Measurements from ENCODE around the gene NAT8L. TPM values are rescaled to one million over a fixed set of nuclear protein-coding genes. Genes with fewer than 3 reads are reported as not detected.

The NAT8L gene
- total and polyA plus RNA-seq, 2 donors (not counting 1 experiment from before 2014, with no cell fraction given): 0.03 to 0.25 TPM

GRCh38 chr4:2103127-2103842 is 44.2 kb downstream of the NAT8L start:
- no peak for DNase-seq
- CTCF ChIA-PET: no interaction called here
- H3K9me3 ChIP-seq (ENCODE audit: control extremely low read depth in 1 of 3, control insufficient read depth in 2 of 3, insufficient read depth in 1 of 3, low read length in 2 of 3): peaks cover 1 to 31% (median 26%) of the 10 kb centered on the region in 3 donors

More at GRCh38 chr4:2103127-2103842, 44.2 kb downstream of the NAT8L start:
- WGBS (ENCODE audit: insufficient coverage): 100% methylated on average over 1 of the region's 5 CpGs
- ATAC-seq (ENCODE audit: low read depth): no peak
- Mint-ChIP-seq H3K27ac (no peak overlapping the region), H3K27me3 (peaks cover 25% of the 10 kb centered on the region), H3K4me1 (peaks cover 7% of the 10 kb centered on the region), H3K4me3 (no peak overlapping the region), H3K9me3 (ENCODE audit: insufficient read depth) (peaks cover 11% of the 10 kb centered on the region)
- no peaks in the 10 kb centered on the region for H4K20me1 ChIP-seq (ENCODE audit: control insufficient read depth, insufficient read depth, low read length, poor library complexity, severe bottlenecking)
- H3K27ac ChIP-seq (ENCODE audit: low read length in 2 of 2): no peak overlapping the region
- H3K4me2 ChIP-seq (replicated peaks; ENCODE audit: low read depth, low read length, poor library complexity, severe bottlenecking): no peak overlapping the region
- H3K4me3 ChIP-seq (ENCODE audit: control extremely low read depth in 1 of 5, extremely low read depth in 1 of 5, insufficient read depth in 1 of 5, low read depth in 2 of 5, low read length in 4 of 5): no peak overlapping the region
- no peak overlapping the region for H2AFZ ChIP-seq (ENCODE audit: insufficient read depth, low read depth, low read length, poor library complexity, severe bottlenecking)
- TF ChIP-seq EZH2 (IDR thresholded peaks at IDR 0.05; ENCODE audit: borderline replicate concordance, insufficient read depth, low read depth, low read length, poor library complexity, severe bottlenecking): no peak
- TF ChIP-seq, protein P1, sequence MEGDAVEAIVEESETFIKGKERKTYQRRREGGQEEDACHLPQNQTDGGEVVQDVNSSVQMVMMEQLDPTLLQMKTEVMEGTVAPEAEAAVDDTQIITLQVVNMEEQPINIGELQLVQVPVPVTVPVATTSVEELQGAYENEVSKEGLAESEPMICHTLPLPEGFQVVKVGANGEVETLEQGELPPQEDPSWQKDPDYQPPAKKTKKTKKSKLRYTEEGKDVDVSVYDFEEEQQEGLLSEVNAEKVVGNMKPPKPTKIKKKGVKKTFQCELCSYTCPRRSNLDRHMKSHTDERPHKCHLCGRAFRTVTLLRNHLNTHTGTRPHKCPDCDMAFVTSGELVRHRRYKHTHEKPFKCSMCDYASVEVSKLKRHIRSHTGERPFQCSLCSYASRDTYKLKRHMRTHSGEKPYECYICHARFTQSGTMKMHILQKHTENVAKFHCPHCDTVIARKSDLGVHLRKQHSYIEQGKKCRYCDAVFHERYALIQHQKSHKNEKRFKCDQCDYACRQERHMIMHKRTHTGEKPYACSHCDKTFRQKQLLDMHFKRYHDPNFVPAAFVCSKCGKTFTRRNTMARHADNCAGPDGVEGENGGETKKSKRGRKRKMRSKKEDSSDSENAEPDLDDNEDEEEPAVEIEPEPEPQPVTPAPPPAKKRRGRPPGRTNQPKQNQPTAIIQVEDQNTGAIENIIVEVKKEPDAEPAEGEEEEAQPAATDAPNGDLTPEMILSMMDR (IDR thresholded peaks at IDR 0.05): no peak
- no peak overlapping the region for H3K9ac ChIP-seq (ENCODE audit: low read length)
- intact Hi-C loops (cut with micrococcal nuclease): no loop called here
- no peaks in the 10 kb centered on the region for H3K36me3 ChIP-seq (replicated peaks in 1 of 2; ENCODE audit: control extremely low read depth in 1 of 2, control insufficient read depth in 1 of 2, extremely low read depth in 1 of 2, insufficient read depth in 2 of 2, low read length in 1 of 2)
- peaks cover 0 to 52% (median 25%) of the 10 kb centered on the region in 4 experiments for H3K27me3 ChIP-seq (replicated peaks in 1 of 4; ENCODE audit: control extremely low read depth in 1 of 4, control insufficient read depth in 3 of 4, insufficient read depth in 4 of 4, low read length in 3 of 4)
- no peaks in the 10 kb centered on the region for H3K4me1 ChIP-seq (ENCODE audit: control insufficient read depth in 2 of 2, insufficient read depth in 2 of 2, low read length in 2 of 2)
- POLR2A ChIA-PET: no interaction called here
- H3K79me2 ChIP-seq (ENCODE audit: control insufficient read depth, insufficient read depth, low read length): no peaks in the 10 kb centered on the region
